K562 (cell line): ENCODE results near the gene LSP1. TPM values are rescaled to one million over a fixed set of nuclear protein-coding genes. Genes with fewer than 3 reads are reported as not detected.

Source experiments
- CSDE1 ChIP-seq, 2 experiments: fragments of 450-650 bp; IDR thresholded peaks; 2 replicates each; pipeline ENCODE4 v1.6.1; 2016; ENCODE audit warnings: mild to moderate bottlenecking in 1 of 2
- ELF4 ChIP-seq: fragments of 450-650 bp; formaldehyde crosslinking; IDR thresholded peaks from 2 replicates; pipeline ENCODE4 v1.4.0; 2022; ENCODE audit warnings: missing genetic modification characterization
- HDGF ChIP-seq: fragments of 450-650 bp; IDR thresholded peaks from 2 replicates; pipeline ENCODE4 v1.6.1; 2016
- KLF6 ChIP-seq: fragments of 250-450 bp; sonication (Bioruptor Pico); IDR thresholded peaks from 2 replicates; pipeline ENCODE4 v1.4.0; 2020; ENCODE audit warnings: mild to moderate bottlenecking, moderate library complexity, borderline replicate concordance
- LEF1 ChIP-seq: fragments of 450-650 bp; IDR thresholded peaks from 2 replicates; pipeline ENCODE4 v1.6.1; 2016; ENCODE audit warnings: mild to moderate bottlenecking
- NCOA4 ChIP-seq: fragments of 450-650 bp; IDR thresholded peaks from 2 replicates; pipeline ENCODE4 v1.6.1; 2018; ENCODE audit warnings: mild to moderate bottlenecking; ENCODE audit not compliant: partially characterized antibody
- NR1H2 ChIP-seq: sonication (generic); formaldehyde crosslinking; IDR thresholded peaks from 2 replicates; pipeline ENCODE4 v1.4.0; 2020; ENCODE audit warnings: mild to moderate bottlenecking, missing genetic modification reagents
- NR2C1 ChIP-seq, 2 experiments: fragments of 450-650 bp; IDR thresholded peaks; 2 replicates each; pipeline ENCODE4 v1.6.1; 2017; ENCODE audit warnings: mild to moderate bottlenecking in 2 of 2, antibody characterized with exemption in 1 of 2, inconsistent platforms in 1 of 2, missing compliant biosample characterization in 1 of 2, missing genetic modification characterization in 1 of 2
- RAD51 ChIP-seq: fragments of 450-650 bp; IDR thresholded peaks from 2 replicates; pipeline ENCODE4 v1.7.1; 2016; ENCODE audit warnings: low read depth, mild to moderate bottlenecking, borderline replicate concordance
- RBM39 ChIP-seq: fragments of 200-400 bp; formaldehyde crosslinking; optimal IDR thresholded peaks from 2 replicates; pipeline ENCODE3; 2018; ENCODE audit warnings: low read depth, low read length
- THRAP3 ChIP-seq: fragments of 450-650 bp; IDR thresholded peaks from 2 replicates; pipeline ENCODE4 v1.6.1; 2016; ENCODE audit warnings: mild to moderate bottlenecking, inconsistent platforms, borderline replicate concordance
- TOE1 ChIP-seq, 2 experiments: fragments of 450-650 bp in 1 of 2; sonication (generic) in 1 of 2; formaldehyde crosslinking in 1 of 2; IDR thresholded peaks; 2 replicates each; pipeline versions ENCODE4 v1.7.1 to v1.8.0; 2016 to 2022; ENCODE audit warnings: borderline replicate concordance in 2 of 2, mild to moderate bottlenecking in 2 of 2, antibody characterized with exemption in 1 of 2, inconsistent platforms in 1 of 2, low read depth in 1 of 2, missing genetic modification reagents in 1 of 2, moderate library complexity in 1 of 2
- ZBTB11 ChIP-seq, 3 experiments: fragments of 200-800 bp in 1 of 3; fragments of 250-450 bp in 1 of 3; fragments of 450-650 bp in 1 of 3; sonication (Bioruptor Pico) in 1 of 3; sonication (Bioruptor generic) in 1 of 3; formaldehyde crosslinking in 1 of 3; IDR thresholded peaks; 2 replicates each; pipeline versions ENCODE4 v1.6.1 to v1.8.0; 2016 to 2022; ENCODE audit warnings: mild to moderate bottlenecking in 2 of 3, missing genetic modification characterization in 2 of 3, missing compliant biosample characterization in 1 of 3, moderate library complexity in 1 of 3
- ZNF24 ChIP-seq: fragments of 450-650 bp; IDR thresholded peaks from 2 replicates; pipeline ENCODE4 v1.6.1; 2016
- ZNF444 ChIP-seq: fragments of 250-450 bp; sonication (Bioruptor Pico); IDR thresholded peaks from 2 replicates; pipeline ENCODE4 v1.4.0; 2020; ENCODE audit warnings: mild to moderate bottlenecking, moderate library complexity
- ZNF717 ChIP-seq: fragments of 250-450 bp; sonication (Bioruptor Pico); IDR thresholded peaks from 2 replicates; pipeline ENCODE4 v1.5.0; 2021
- ZSCAN29 ChIP-seq: fragments of 450-650 bp; IDR thresholded peaks from 2 replicates; pipeline ENCODE4 v1.6.1; 2017
- polyA plus RNA-seq, 8 experiments: library from polyadenylated mRNA; depleted of rRNA in 4 of 8; stranded (reverse) in 5 of 8; unstranded in 3 of 8; fragments of >200 nt; fragmentation: Nextera tagmentation in 2 of 8; fragmentation: Illumina TruSeq in 1 of 8; extraction: Ambion mirVana in 2 of 8; extraction: Trizol in 1 of 8; gene quantifications; 2 replicates each; pipeline versions ENCODE4 v1.2.1 to v1.2.3, GENCODE V29; 2011 to 2014; ENCODE audit warnings: inconsistent platforms in 1 of 8, missing spikeins in 1 of 8
- total RNA-seq, 7 experiments: library from RNA; depleted of rRNA in 6 of 7; stranded (reverse); fragments of >200 nt in 6 of 7; fragmentation: Illumina TruSeq in 2 of 7; extraction: Trizol in 2 of 7; gene quantifications; 2 replicates each; pipeline versions ENCODE4 v1.2.1 to v1.2.3, GENCODE V29; 2011 to 2021; ENCODE audit warnings: low replicate concordance in 1 of 7

The LSP1 gene
- total and polyA plus RNA-seq, 9 of the 15 experiments (the other 6 are each of a cell fraction or from before 2014, with no cell fraction given) = 0.08 to 2.9 (median 0.65) TPM; not detected in 2

GRCh38 chr11:1845095-1845429, 7.8 kb upstream of the LSP1 start (continued):
- TF ChIP-seq ZBTB11 (CRISPR knock-in tag; IDR thresholded peaks at IDR 0.05) (no peak), NR1H2 (CRISPR knock-in tag) (no peak), RBM39 (no peak), ZNF444 (CRISPR knock-in tag) (no peak), NR2C1 (IDR thresholded peaks at IDR 0.05) (no peak), NR2C1 (tag; IDR thresholded peaks at IDR 0.05) (no peak), THRAP3 (0 out of 2 replicates have a peak, but pooled peaks have one; percentile 8), LEF1 (0 out of 2 replicates have a peak, but pooled peaks have one; percentile 10), ZNF24 (no peak), NCOA4 (peak; percentile 3), ZNF717 (CRISPR knock-in tag) (no peak), RAD51 (no peak), TOE1 (IDR thresholded peaks at IDR 0.05; ENCODE audit: borderline replicate concordance) (0 out of 2 replicates have a peak, but pooled peaks have one; percentile 8), TOE1 (CRISPR knock-in tag; IDR thresholded peaks at IDR 0.05; ENCODE audit: borderline replicate concordance, low read depth) (no peak), ZSCAN29 (no peak), ELF4 (CRISPR knock-in tag) (0 out of 2 replicates have a peak, but pooled peaks have one; percentile 0), KLF6 (CRISPR knock-in tag) (no peak), HDGF (0 out of 2 replicates have a peak, but pooled peaks have one; percentile 15), CSDE1 (IDR thresholded peaks at IDR 0.05) (0 out of 4 replicates have a peak, but pooled peaks of 1 of the 2 experiments have one; percentile 64)
- TF ChIP-seq, all 486 proteins: peak for 22
